Fibroblast of skin of scalp (primary cell): Measurements from ENCODE around the gene CEBPG.

Source experiments
- DNase-seq: peaks from one replicate; pipeline ENCODE4 v3.0.0-alpha.2; 2013

Gene CEBPG

GRCh38 chr19:33350538-33351309 lies 22.8 kb upstream of the CEBPG start:
- DNase-seq = no peak

- no peak for DNase-seq
These were observed 18.0 kb upstream of the CEBPG start for GRCh38 chr19:33355535-33355934.

- no peak for DNase-seq
These were observed 16.0 kb upstream of the CEBPG start for GRCh38 chr19:33357556-33357955.

- DNase-seq = no peak
These were observed 15.1 kb upstream of the CEBPG start for GRCh38 chr19:33358408-33358807.

- DNase-seq = no peak
These were observed 13.9 kb upstream of the CEBPG start for GRCh38 chr19:33359581-33359980.

- DNase-seq = no peak
These were observed 10.8 kb upstream of the CEBPG start for GRCh38 chr19:33362508-33363228.

DNA sequence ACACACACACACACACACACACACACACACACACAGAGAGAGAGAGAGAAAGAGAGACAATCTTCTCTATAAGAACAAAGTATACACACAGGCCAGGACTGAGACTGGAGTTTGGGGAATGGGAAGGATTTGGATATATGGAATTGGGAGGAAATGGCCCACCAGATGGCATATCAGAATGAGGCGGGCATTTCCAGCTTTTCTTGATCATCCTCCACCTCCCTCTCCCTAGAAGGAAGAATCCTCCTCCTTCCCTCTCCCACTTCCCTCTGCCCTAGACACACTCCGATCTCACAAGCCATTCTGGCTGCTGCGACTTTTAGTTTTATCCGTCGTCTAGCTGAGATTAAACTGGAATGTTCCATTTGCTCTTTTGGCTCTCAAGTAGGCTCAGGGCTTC lies 10.0 kb upstream of the CEBPG start:
- no peak for DNase-seq

- no peak for DNase-seq
These were observed 7.8 kb upstream of the CEBPG start for GRCh38 chr19:33365691-33366090.

DNA sequence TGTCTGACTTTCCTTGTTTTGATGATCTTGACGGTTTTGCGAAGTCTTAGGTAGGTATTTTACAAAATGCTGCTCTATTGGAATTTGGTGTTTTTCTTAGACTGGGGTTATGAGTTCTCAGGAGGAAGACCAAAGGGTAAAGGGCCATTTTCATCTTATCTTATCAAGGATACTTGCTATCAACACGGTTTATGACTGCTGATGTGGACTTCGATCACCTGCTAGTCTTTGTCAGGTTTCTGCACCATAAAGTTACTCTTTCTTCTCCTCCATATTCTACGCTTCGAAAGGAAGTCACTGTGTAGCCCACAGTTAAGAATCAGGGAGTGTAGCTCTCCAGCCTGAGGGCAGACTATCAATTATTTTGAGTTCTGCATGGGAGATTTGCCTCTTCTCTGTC lies 7.4 kb upstream of the CEBPG start:
- no peak for DNase-seq

GRCh38 chr19:33366897-33367296 lies 6.6 kb upstream of the CEBPG start:
- no peak for DNase-seq

- no peak for DNase-seq
These were observed 5.2 kb upstream of the CEBPG start for GRCh38 chr19:33368074-33368864.

DNA sequence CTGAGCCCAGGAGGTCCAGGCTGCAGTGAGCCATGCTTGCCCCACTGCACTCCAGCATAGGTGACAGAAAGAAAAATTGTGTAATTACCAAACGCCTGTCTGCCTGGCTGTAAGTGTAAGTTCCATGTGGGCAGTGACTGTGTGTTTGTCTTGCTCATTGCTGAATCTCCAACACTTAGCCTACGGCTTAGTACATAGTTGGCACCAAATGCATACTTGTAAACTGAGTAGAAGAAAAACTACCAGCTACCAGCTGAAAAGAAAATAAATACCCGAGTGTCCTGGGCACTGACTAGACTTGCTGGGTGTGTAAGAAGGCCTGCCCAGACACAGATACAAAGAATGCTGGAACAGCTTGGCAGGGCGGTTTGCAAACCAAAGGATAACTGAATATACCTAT lies 2.7 kb upstream of the CEBPG start:
- DNase-seq = no peak

DNA sequence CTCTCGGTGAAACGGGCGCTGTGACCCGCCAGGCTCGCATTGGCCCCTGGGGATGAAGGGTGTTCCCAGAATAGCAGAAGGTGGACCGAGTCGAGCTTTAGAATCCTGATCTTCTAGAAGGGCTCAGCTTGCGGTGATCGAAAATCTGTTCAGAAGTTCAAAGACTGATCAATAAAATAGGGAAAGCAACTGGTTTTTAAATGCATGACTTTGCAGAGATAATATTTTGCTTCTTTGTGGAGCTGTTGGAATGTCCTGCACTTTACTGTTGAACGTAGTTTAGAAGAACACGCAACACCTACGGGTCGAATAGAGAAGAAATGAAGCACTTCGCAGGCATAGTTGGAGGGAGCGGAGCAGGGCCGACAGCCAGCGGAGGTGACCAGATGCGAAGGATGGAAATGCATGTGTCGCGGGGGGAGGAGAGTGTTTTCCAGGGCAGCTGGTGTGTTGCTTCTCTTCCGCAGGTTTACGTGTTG lies 766 bp downstream of the CEBPG start:
- no peak for DNase-seq

DNA sequence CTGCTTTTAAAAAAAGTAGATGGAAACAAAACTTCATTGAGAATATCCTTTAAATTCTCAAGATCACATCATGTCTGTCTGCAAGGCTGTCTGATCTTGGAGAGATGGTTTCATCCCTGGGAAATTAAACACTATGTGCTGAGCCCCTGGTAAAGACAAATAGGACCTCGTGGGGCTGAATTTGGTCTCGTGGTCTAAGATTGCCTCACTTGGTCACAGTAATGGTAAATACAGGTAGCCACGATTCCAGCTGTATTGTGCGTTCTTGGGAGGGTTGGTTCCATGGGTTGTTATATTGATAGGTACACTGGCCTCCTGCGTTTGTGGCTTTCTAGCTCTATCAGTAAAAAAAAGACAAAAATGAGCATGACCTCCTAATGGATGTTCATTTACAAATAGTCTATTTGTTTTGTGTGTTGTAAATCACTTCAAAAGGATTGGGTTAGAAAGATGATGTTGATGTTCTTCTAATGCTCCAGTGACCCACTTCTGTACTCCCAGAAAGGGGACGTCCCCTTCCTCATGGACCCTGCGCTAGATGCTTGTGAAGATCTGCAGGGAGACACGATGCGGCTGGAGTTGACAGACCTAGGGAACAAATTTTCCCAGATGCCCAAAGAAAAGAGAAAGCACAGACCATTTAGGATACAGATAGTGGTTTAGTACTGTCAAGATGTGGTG lies 1.8 kb downstream of the CEBPG start:
- no peak for DNase-seq

DNA sequence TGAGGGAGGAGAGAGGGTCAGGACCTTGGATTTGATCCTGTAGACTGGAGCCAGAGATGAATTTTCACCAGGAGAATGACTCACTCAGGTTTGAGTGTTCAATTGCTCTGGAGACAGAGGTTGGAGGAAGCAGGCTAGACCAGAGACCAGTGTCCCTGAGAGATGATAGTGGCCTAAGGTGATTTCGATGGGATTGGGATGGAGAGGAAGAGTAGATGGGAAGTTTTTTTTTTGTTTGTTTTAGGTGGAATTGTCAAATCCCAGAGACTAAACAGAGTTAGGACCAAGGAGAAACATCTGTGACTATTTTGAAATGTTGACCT lies 2.3 kb downstream of the CEBPG start:
- no peak for DNase-seq

- DNase-seq = peak; percentile 91
These were observed 2.9 kb downstream of the CEBPG start for GRCh38 chr19:33376423-33376822.

DNA sequence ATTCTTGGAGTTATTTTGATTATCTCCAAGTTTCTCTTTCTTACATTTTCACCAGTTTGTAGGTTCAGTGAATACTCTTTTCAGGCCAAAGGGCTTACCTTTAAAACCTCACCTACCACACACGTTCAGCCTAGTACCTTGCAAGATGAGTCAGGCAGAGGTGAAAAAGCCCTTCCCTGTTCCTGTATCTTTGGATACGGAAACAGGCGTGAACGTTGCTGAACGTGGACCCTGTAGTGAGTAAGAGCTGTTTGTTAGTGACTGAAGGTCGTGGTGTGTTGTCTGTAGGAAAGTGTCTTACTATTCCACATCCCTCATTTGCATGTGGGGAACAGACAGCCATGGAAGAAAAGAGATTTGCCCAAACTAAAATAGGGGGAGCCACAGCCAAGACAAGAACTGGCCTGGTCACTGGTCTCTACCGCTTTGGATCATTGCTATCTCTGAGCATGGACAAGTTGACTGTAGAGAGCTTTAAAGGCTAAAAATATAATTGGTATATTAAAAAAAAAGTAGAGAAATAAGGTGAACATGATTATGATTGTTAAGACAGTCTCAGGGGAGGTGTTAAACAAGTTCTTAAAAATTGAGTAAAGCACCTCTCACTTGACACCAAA lies 3.5 kb downstream of the CEBPG start:
- no peak for DNase-seq

DNA sequence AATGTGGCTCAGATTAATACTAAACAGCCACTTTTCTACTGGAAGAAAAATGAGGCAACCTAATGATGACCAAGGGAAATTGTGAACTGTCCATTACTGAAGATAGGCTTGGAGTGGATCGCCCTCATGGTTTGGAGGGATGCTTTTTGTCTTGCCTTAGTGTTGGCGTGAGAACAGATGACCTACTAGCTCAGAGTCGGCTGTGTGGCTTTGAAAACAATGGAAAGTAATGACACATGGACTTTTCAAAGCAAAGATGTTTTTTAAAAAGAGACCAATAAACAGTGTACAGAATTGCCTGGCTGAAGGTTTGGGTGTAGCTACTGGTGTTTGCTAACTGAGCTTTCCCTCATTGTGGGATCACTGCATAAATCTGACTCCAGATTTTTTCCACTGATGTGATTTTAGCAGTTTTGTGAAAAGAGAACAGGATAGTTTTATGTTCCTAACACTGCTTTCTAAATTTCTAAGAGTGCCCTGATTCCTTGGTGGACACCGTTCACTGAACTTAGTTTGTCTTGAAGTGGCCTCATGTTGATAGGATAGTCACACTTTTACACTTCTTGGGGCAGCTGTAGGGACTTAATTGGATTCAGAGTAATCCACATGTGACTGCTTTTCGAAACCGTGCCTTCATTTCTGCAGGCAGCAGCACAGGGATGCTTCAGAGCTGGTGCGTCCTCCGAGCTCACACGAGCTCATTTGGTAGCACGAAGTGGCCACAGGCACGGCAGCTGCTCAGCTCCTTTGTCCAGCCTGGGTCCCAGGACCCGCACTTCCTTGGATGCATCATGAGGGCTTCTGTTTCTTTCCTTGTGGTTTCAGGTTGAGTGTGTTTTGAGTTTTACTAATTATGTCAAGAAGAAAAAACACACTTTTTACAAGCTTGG lies 4.3 kb downstream of the CEBPG start:
- DNase-seq = peak; percentile 26

DNA sequence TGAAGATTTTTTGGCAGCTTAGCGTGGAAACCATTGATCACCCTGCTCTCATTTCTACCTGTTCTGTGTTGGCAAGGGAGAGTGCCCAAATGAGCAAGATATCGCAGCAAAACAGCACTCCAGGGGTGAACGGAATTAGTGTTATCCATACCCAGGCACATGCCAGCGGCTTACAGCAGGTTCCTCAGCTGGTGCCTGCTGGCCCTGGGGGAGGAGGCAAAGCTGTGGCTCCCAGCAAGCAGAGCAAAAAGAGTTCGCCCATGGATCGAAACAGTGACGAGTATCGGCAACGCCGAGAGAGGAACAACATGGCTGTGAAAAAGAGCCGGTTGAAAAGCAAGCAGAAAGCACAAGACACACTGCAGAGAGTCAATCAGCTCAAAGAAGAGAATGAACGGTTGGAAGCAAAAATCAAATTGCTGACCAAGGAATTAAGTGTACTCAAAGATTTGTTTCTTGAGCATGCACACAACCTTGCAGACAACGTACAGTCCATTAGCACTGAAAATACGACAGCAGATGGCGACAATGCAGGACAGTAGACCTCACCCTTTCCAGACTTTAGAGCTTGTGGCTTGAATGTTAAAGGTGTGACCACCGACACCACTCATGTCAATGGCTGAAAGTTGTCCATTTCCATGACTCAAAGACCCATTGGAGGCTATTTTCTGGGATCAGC lies 5.8 kb downstream of the CEBPG start:
- no peak for DNase-seq

DNA sequence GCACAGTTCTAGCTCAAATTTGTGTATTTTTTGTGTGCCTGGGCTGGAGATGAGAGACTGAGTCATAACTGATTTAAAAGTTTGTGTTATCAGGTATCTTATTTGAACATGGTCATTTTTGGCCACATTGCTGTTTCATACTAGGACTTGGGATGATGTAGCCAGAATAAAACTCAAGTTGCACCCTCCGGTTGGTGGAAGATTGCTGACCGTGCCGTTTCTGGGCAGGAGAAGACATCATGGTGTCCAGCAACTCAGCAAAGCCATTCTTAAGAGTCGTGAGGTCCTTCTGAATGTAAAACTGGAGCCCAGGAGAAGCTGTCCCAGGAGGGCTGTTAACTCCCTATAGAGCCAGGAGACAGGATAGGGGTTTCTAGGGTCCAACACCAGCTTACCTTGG lies 7.6 kb downstream of the CEBPG start:
- DNase-seq = no peak

GRCh38 chr19:33382006-33382405 lies 8.5 kb downstream of the CEBPG start:
- no peak for DNase-seq
